Lower leg skin (tissue), 3 donors: ENCODE results near the gene NPAS2.

Experiments
- CTCF ChIP-seq, 3 donors: fragments of 450-650 bp; IDR thresholded peaks; one replicate each; pipeline ENCODE4 v1.5.1; 2016; ENCODE audit warnings: antibody characterized with exemption in 3 of 3, mild to moderate bottlenecking in 3 of 3, moderate library complexity in 2 of 3
- POLR2A ChIP-seq, 2 donors: fragments of 450-650 bp; IDR thresholded peaks; one replicate each; pipeline ENCODE4 v1.6.1; 2016 to 2017; ENCODE audit warnings: antibody characterized with exemption in 2 of 2, mild to moderate bottlenecking in 1 of 2, moderate library complexity in 1 of 2

GRCh38 chr2:100855084-100855483 is 35.1 kb downstream of the NPAS2 start:
- TF ChIP-seq CTCF (IDR thresholded peaks at IDR 0.05) (no peak), POLR2A (IDR thresholded peaks at IDR 0.05) (no peak)
